ENCODE data around the gene FAF1.
"Not testable (repeated sequence)": the region's sequence is repeated elsewhere in the genome, so short reads cannot be mapped to it uniquely, and the experiment has no call there.

FAF1 gene

GRCh38 chr1:50964863-50965262, 4.8 kb upstream of the FAF1 start:
- no peak for DNase-seq (ENCODE audit: low read depth in 2 of 2, low spot score in 1 of 2)

GRCh38 chr1:50959303-50959912, 659 bp downstream of the FAF1 start:
- no peak for DNase-seq (ENCODE audit: low read depth in 2 of 2, low spot score in 1 of 2)

DNA sequence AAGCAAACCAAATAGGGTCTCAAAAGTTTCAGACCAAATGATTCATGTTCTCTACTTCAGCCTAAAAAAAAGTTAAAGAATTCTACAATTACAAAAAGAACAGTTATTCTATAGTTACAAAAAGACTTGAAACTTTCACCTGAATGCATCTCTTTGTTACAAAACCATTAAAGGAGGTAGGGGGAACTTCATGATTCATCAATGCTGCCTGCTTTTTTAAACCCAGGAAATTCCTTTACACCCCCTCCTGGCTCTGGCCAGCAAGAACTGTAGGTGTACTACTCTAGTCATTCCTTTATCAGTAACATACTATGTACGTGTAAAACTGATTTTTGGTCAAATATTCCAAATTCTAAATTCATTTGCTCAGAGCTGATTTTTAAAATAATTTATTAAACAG, 5.0 kb downstream of the FAF1 start:
- DNase-seq (ENCODE audit: low read depth in 2 of 2, low spot score in 1 of 2): no peak

DNA sequence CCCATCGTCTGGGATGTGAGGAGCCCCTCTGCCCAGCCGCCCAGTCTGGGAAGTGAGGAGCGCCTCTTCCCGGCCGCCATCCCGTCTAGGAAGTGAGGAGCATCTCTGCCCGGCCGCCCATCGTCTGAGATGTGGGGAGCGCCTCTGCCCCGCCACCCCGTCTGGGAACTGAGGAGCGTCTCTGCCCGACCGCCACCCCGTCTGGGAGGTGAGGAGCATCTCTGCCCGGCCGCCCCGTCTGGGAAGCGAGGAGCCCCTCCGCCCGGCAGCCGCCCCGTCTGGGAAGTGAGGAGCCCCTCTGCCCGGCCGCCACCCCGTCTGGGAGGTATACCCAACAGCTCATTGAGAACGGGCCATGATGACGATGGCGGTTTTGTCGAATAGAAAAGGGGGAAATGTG, 7.5 kb downstream of the FAF1 start:
- DNase-seq (ENCODE audit: low read depth in 2 of 2, low spot score in 1 of 2): not testable (repeated sequence)

DNA sequence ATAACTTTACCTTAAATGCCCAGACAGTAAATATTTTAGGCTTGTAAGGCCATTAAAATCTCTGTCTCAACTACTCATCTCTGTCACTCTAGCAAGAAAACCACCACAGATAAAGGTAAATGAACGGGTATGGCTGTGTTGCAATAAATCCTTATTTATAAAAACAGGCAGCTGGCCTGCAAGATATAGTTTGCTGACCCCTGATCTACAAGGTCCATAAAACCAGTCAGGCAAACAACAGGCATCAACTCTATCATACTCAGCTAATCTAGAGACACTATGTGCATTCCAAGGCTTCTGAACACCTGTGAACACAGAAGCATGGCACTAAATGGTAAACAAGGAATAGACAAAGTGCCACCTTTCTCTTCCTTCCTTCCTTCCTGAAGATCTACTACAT, 9.7 kb downstream of the FAF1 start:
- DNase-seq (ENCODE audit: low read depth in 2 of 2, low spot score in 1 of 2): no peak

DNA sequence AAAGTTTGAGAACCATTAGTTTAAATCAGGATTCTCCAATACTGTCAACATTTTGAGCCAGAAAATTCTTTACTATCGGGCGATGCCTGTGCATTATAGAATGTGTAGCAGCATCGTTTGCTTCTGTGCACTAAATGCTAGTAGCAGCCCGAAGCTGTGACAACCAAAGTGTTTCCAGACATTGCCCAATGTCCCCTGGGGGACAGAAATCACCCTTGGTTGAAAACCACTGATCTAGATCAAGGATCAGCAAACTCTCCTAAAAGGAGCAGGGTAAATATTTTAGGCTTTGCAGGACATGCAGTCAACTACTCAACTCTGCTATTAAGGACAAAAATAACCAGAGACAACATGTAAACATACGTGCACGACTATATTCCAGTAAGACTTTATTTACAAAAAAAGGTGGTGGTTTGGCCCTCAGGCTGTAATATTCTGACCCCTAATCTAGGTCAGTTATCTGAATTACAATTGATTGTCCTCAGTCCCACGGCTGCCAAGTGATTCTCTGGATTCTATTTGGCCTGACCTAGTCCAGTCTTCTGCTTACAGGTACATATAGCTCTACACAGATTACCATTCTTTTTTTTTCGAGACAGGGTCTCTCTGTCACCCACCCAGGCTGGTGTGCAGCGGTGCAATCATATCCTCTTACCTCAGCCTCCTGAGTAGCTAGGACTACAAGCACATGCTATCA, 10.6 kb downstream of the FAF1 start:
- no peak for DNase-seq (ENCODE audit: low read depth in 2 of 2, low spot score in 1 of 2)

DNA sequence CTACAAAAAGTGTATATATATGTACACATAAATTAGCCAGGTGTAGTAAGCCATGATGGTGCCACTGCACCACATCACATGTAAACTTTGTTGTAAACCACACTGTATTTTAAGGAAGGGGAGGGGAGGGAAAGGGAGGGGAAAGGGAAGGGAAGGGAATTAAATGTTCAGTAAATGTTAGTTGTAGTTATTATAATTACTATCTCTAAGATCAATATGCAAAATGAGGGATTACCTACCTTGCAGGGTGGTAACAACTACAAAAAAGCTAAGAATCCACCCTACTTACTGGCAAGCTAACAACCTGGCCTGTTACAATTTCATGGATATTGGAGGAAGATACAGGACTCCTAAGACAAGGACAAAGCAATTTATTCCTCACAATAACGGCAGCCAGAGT, 17.7 kb downstream of the FAF1 start:
- no peak for DNase-seq (ENCODE audit: low read depth in 2 of 2, low spot score in 1 of 2)

- DNase-seq (ENCODE audit: low read depth in 2 of 2, low spot score in 1 of 2): no peak
Observed at GRCh38 chr1:50940291-50940690, 19.8 kb downstream of the FAF1 start.

- DNase-seq (ENCODE audit: low read depth in 2 of 2, low spot score in 1 of 2): no peak
Observed at GRCh38 chr1:50936321-50936720, 23.7 kb downstream of the FAF1 start.

GRCh38 chr1:50935276-50935675, 24.8 kb downstream of the FAF1 start:
- not testable (repeated sequence) for DNase-seq (ENCODE audit: low read depth in 2 of 2, low spot score in 1 of 2)

DNA sequence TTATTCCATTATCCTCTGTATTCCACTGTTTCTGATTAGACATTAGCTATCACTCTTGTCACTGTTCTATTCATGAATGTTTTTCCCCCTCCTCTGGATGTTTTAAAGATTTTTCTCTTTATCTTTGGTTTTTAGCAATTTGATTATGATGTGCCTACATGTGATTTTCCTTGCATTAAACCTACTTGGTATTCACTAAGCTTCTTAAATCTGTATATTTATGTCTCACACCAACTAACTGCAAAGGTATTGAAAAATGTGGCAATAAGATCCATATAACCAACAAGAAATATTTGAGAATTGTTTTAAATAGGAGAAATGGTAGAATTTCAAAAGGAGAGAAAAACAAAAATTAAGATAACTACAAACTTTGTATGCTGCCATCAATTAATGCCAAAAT, 25.2 kb downstream of the FAF1 start:
- no peak for DNase-seq (ENCODE audit: low read depth in 2 of 2, low spot score in 1 of 2)

GRCh38 chr1:50933770-50934169, 26.3 kb downstream of the FAF1 start:
- not testable (repeated sequence) for DNase-seq (ENCODE audit: low read depth in 2 of 2, low spot score in 1 of 2)

DNA sequence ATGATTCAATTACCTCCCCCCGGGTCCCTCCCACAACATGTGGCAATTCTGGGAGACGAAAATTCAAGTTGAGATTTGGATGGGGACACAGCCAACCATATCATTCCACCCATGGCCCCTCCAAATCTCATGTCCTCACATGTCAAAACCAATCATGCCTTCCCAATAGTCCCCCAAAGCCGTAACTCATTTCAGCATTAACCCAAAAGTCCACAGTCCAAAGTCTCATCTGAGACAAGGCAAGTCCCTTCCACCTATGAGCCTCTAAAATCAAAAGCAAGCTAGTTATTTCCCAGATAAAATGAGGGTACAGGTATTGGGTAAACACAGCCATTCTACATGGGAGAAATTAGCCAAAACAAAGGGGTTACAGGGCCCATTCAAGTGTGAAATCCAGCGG, 28.0 kb downstream of the FAF1 start:
- DNase-seq (ENCODE audit: low read depth in 2 of 2, low spot score in 1 of 2): not testable (repeated sequence)

GRCh38 chr1:50930965-50931737, 28.9 kb downstream of the FAF1 start:
- peak in 1 of 2 donors; percentile 2 for DNase-seq (ENCODE audit: low read depth in 2 of 2, low spot score in 1 of 2)

- DNase-seq (ENCODE audit: low read depth in 2 of 2, low spot score in 1 of 2): no peak
Observed at GRCh38 chr1:50930193-50930592, 29.9 kb downstream of the FAF1 start.

DNA sequence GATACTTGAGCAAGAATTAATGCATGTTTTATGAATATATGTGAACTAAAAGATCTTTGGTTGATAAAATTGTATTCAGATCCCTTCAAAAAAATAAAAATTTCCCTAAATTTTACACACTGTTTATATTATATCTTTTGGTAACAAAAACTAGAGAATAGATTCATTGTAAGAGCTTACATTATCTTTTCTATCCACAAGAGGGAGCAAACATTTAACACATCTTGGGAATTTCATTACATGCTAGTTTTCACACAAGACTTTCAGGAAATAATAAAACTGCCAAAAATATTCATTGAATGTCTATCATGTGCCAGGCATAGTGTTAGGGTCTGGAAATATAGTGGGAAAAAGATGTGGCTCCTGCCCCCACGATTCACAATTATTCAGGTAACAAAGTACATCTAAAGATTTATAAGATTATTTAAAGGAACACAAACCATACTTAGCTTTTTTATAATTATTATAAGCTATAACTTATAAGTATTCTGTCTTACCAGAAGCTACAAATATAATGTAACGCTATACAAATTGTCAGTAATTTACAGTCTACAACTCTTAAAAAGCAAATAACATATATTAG, 30.6 kb downstream of the FAF1 start:
- DNase-seq (ENCODE audit: low read depth in 2 of 2, low spot score in 1 of 2): no peak

GRCh38 chr1:50923564-50923963, 36.5 kb downstream of the FAF1 start:
- no peak for DNase-seq (ENCODE audit: low read depth in 2 of 2, low spot score in 1 of 2)

- DNase-seq (ENCODE audit: low read depth in 2 of 2, low spot score in 1 of 2): no peak
Observed at GRCh38 chr1:50921029-50921428, 39.0 kb downstream of the FAF1 start.

- no peak for DNase-seq (ENCODE audit: low read depth in 2 of 2, low spot score in 1 of 2)
Observed at GRCh38 chr1:50920409-50920808, 39.7 kb downstream of the FAF1 start.

DNA sequence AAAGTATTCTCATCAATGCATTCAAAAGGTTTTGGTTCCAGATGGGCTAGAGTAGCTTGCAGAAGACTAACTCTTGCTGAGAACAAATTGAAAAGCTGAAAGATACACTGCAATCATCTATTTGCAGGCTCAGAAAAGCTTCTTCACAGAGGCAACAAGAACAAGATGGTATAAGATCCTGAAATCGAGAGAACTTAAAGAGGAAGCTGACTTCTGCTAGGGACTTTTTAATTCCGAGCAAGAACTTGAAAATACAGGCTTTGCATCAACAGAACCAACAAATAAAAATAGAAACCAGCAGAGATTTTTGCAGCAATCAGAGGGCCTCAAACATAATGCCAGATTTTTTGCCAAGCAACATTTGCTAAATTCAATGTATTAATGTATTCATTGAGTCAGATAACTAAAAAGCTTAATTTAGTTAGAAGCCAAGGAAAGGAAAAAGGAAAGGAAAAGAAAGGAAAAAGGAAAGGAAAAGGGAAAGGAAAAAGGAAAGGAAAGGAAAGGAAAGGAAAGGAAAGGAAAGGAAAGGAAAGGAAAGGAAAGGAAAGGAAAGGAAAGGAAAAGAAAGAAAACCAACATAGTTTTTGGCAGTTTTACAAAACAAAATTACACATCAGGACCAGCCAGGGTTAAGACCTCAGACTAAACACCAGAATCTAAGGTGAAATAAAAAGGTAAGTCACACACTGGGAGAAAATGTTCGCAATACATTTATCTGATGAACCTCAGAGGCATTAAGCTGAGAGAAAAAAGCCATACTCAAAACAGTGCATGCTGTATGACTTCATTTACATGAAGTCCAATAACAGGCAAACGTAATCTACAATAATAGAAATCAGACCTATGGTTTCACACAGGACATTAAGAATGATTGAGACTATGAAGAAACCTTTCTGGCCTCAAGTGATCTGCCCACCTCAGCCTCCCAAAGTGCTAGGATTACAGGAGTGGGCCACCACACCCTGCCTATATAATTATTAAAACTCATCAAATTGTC, 42.6 kb downstream of the FAF1 start:
- DNase-seq (ENCODE audit: low read depth in 2 of 2, low spot score in 1 of 2): no peak

DNA sequence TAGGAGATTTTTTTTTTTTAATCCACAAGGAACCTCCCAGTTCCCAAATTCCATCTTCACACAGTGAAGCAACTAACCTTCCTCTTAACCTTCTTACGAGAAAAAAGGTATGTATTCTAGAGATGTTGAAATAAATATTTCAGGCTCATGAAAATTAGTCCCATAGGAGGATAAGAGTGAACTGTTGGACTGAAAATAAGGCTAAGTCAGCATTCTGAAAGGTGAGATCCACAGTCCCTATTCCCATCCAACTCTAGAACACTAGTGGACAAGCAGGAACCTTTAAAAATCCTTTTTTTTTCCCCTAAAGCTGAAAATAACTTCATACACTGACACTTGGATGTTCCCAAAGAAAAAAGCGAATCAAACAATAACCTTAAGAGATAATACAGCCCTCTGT, 44.4 kb downstream of the FAF1 start:
- DNase-seq (ENCODE audit: low read depth in 2 of 2, low spot score in 1 of 2): no peak
